ENCODE data around the gene NAPEPLD. TPM values are rescaled to one million over a fixed set of nuclear protein-coding genes. Genes with fewer than 3 reads are reported as not detected.
"Not testable (repeated sequence)": the region's sequence is repeated elsewhere in the genome, so short reads cannot be mapped to it uniquely, and the experiment has no call there.

Gene NAPEPLD
- total and polyA plus RNA-seq, 2 donors (not counting 1 experiment from before 2014, with no cell fraction given) = 5.7 to 9.2 TPM

DNA sequence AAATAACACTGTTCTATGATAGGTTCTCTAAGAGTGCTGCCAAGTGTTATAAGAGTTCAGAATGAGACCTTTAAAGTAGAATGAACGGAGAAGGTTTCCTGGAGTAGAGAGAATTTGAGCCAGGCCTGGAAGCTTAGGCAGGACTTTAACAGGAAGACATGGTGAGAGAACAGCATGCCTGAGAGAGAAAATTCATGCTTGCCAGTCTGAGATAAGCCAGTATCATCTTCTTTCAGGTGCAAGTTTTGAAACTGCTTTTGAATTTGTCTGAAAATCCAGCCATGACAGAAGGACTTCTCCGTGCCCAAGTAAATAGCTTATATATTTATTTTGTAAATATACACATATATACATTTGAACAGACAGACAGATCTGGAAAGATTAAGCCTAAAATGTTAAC is 51.9 kb downstream of the NAPEPLD start:
- H3K27me3 ChIP-seq (ENCODE audit: control insufficient read depth, insufficient read depth, low read length) = no peaks in the 10 kb centered on the region
- no peaks in the 10 kb centered on the region for H3K79me2 ChIP-seq (ENCODE audit: control insufficient read depth, insufficient read depth, low read length)

DNA sequence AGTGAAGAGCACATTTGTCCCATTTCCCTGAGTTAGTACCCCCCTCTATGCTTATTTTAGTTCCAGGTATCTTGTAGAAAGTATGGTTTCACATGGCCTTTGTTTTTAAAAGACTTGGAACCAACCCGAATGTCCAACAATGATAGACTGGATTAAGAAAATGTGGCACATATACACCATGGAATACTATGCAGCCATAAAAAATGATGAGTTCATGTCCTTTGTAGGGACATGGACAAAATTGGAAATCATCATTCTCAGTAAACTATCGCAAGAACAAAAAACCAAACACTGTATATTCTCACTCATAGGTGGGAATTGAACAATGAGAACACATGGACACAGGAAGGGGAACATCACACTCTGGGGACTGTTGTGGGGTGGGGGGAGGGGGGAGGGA is 53.3 kb downstream of the NAPEPLD start:
- not testable (repeated sequence) for H3K4me2 ChIP-seq (ENCODE audit: extremely low read depth, insufficient read depth, low read length); H3K4me1 ChIP-seq (ENCODE audit: control insufficient read depth, extremely low read depth, insufficient read depth, low read length); DNase-seq (ENCODE audit: low read depth in 2 of 2); H2AFZ ChIP-seq (ENCODE audit: low read length); H3K9me3 ChIP-seq (ENCODE audit: control insufficient read depth, insufficient read depth, low read depth, low read length); H3K9ac ChIP-seq (ENCODE audit: insufficient read depth, low read length); H4K20me1 ChIP-seq (ENCODE audit: control insufficient read depth, extremely low read depth, insufficient read depth, low read length); H3K36me3 ChIP-seq (ENCODE audit: control insufficient read depth, insufficient read depth, low read length); H3K4me3 ChIP-seq (replicated peaks in 1 of 4; ENCODE audit: control extremely low read depth in 1 of 4, insufficient read depth in 1 of 4, low read depth in 3 of 4, low read length in 4 of 4); H3K27me3 ChIP-seq (ENCODE audit: control insufficient read depth, insufficient read depth, low read length); H3K27ac ChIP-seq (ENCODE audit: insufficient read depth, low read length); H3K79me2 ChIP-seq (ENCODE audit: control insufficient read depth, insufficient read depth, low read length)

More for the DNA sequence above, 51.9 kb downstream of the NAPEPLD start:
- Histone ChIP-seq H2AFZ (ENCODE audit: low read length) (no peak overlapping the region), H3K9ac (ENCODE audit: insufficient read depth, low read length) (no peak overlapping the region), H3K4me3 (replicated peaks in 1 of 4; ENCODE audit: control extremely low read depth in 1 of 4, insufficient read depth in 1 of 4, low read depth in 3 of 4, low read length in 4 of 4) (no peak overlapping the region), H4K20me1 (ENCODE audit: control insufficient read depth, extremely low read depth, insufficient read depth, low read length) (no peaks in the 10 kb centered on the region), H3K4me1 (ENCODE audit: control insufficient read depth, extremely low read depth, insufficient read depth, low read length) (no peaks in the 10 kb centered on the region), H3K27ac (ENCODE audit: insufficient read depth, low read length) (no peak overlapping the region), H3K36me3 (ENCODE audit: control insufficient read depth, insufficient read depth, low read length) (peaks cover 1% of the 10 kb centered on the region), H3K9me3 (ENCODE audit: control insufficient read depth, insufficient read depth, low read depth, low read length) (no peaks in the 10 kb centered on the region), H3K4me2 (ENCODE audit: extremely low read depth, insufficient read depth, low read length) (no peak overlapping the region)
- TF ChIP-seq, protein P1, sequence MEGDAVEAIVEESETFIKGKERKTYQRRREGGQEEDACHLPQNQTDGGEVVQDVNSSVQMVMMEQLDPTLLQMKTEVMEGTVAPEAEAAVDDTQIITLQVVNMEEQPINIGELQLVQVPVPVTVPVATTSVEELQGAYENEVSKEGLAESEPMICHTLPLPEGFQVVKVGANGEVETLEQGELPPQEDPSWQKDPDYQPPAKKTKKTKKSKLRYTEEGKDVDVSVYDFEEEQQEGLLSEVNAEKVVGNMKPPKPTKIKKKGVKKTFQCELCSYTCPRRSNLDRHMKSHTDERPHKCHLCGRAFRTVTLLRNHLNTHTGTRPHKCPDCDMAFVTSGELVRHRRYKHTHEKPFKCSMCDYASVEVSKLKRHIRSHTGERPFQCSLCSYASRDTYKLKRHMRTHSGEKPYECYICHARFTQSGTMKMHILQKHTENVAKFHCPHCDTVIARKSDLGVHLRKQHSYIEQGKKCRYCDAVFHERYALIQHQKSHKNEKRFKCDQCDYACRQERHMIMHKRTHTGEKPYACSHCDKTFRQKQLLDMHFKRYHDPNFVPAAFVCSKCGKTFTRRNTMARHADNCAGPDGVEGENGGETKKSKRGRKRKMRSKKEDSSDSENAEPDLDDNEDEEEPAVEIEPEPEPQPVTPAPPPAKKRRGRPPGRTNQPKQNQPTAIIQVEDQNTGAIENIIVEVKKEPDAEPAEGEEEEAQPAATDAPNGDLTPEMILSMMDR (conservative IDR thresholded peaks at IDR 0.05 in 1 of 2, IDR thresholded peaks at IDR 0.05 in 1 of 2; ENCODE audit: low read depth in 1 of 2, low read length in 2 of 2) = no peak
- TF ChIP-seq EZH2 (IDR thresholded peaks at IDR 0.05; ENCODE audit: low read length, missing control alignments) = no peak
- DNase-seq (ENCODE audit: low read depth in 2 of 2) = no peak

DNA sequence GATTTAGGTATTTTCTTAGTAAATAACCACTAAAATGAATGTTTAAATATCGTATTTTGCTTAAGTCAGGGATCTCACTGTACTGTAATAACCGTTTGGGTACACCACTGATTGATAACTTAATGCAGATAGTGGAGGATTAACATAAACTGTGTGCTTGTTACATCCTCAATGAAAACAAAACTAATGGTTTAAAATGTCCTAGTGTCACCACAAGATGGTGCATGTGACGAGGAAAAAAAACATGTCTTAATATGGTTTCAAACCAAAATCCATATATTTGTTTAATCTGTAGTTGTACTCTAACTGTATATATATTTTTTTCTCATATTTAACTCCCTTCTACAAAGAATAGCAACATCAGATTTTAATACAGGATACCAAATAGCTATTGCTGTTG is 54.8 kb downstream of the NAPEPLD start:
- no peak overlapping the region for H3K27ac ChIP-seq (ENCODE audit: insufficient read depth, low read length)
- H3K4me2 ChIP-seq (ENCODE audit: extremely low read depth, insufficient read depth, low read length) = no peak overlapping the region
- no peaks in the 10 kb centered on the region for H3K4me1 ChIP-seq (ENCODE audit: control insufficient read depth, extremely low read depth, insufficient read depth, low read length)
- H3K4me3 ChIP-seq (replicated peaks in 1 of 4; ENCODE audit: control extremely low read depth in 1 of 4, insufficient read depth in 1 of 4, low read depth in 3 of 4, low read length in 4 of 4) = no peak overlapping the region
- H3K9ac ChIP-seq (ENCODE audit: insufficient read depth, low read length) = no peak overlapping the region
- H3K9me3 ChIP-seq (ENCODE audit: control insufficient read depth, insufficient read depth, low read depth, low read length) = no peaks in the 10 kb centered on the region
- H3K36me3 ChIP-seq (ENCODE audit: control insufficient read depth, insufficient read depth, low read length) = peaks cover 2% of the 10 kb centered on the region
- H4K20me1 ChIP-seq (ENCODE audit: control insufficient read depth, extremely low read depth, insufficient read depth, low read length) = no peaks in the 10 kb centered on the region
- H2AFZ ChIP-seq (ENCODE audit: low read length) = no peak overlapping the region
- no peaks in the 10 kb centered on the region for H3K27me3 ChIP-seq (ENCODE audit: control insufficient read depth, insufficient read depth, low read length)
- no peaks in the 10 kb centered on the region for H3K79me2 ChIP-seq (ENCODE audit: control insufficient read depth, insufficient read depth, low read length)
- TF ChIP-seq EZH2 (IDR thresholded peaks at IDR 0.05; ENCODE audit: low read length, missing control alignments) = no peak
- TF ChIP-seq, protein P1 (conservative IDR thresholded peaks at IDR 0.05 in 1 of 2, IDR thresholded peaks at IDR 0.05 in 1 of 2; ENCODE audit: low read depth in 1 of 2, low read length in 2 of 2) = no peak
- no peak for DNase-seq (ENCODE audit: low read depth in 2 of 2)
